Prostate gland (tissue), 2 donors: Measurements from ENCODE around the gene MAN2A2. TPM values are rescaled to one million over a fixed set of nuclear protein-coding genes. Genes with fewer than 3 reads are reported as not detected.

Experiments
- DNase-seq: peaks from one replicate; pipeline ENCODE4 v3.0.0-alpha.2; 2019; ENCODE audit warnings: low spot score
- H3K27ac ChIP-seq, 2 donors: fragments of 200-600 bp; sonication (generic); 2 replicates each; pipeline ENCODE4 v1.5.1; 2017 to 2019
- H3K27me3 ChIP-seq: fragments of 200-600 bp; sonication (generic); replicated peaks from 2 replicates; pipeline ENCODE4 v1.5.1; 2019; ENCODE audit not compliant: insufficient read depth
- H3K36me3 ChIP-seq, 2 donors: fragments of 200-600 bp; sonication (generic); 1 replicate in 1 of 2; 2 replicates in 1 of 2; pipeline versions ENCODE4 v1.5.1 to v1.8.1; 2017 to 2019
- H3K4me1 ChIP-seq: fragments of 200-600 bp; sonication (generic); replicated peaks from 2 replicates; pipeline ENCODE4 v1.5.1; 2019
- H3K4me3 ChIP-seq, 2 donors: fragments of 200-600 bp; sonication (generic); 2 replicates each; pipeline ENCODE4 v1.5.1; 2017 to 2019
- H3K9me3 ChIP-seq: fragments of 200-600 bp; sonication (generic); 2 replicates; pipeline ENCODE4 v1.5.1; 2017
- CTCF ChIP-seq, 4 experiments: fragments of 200-600 bp in 2 of 4; fragments of 450-650 bp in 2 of 4; sonication (generic) in 2 of 4; IDR thresholded peaks; 1 replicate in 3 of 4; 2 replicates in 1 of 4; pipeline ENCODE4 v1.5.1; 2016 to 2019; ENCODE audit warnings: antibody characterized with exemption in 4 of 4, mild to moderate bottlenecking in 2 of 4, moderate library complexity in 2 of 4
- POLR2A ChIP-seq: fragments of 450-650 bp; IDR thresholded peaks from one replicate; pipeline ENCODE4 v1.6.1; 2016; ENCODE audit warnings: antibody characterized with exemption, mild to moderate bottlenecking
- POLR2AphosphoS5 ChIP-seq: sonication (generic); formaldehyde crosslinking; IDR thresholded peaks from one replicate; pipeline ENCODE4 v1.6.1; 2017; ENCODE audit warnings: antibody characterized with exemption
- WGBS: methylation state at CpG from one replicate; pipeline ENCODE4 v1.1.5; 2018; 5-methylcytosine and 5-hydroxymethylcytosine counted together
- intact Hi-C: fragments of 100-400 bp; cut with DNase I; formaldehyde crosslinking; loops from one replicate; pipeline ENCODE4 v1.14.2; 2022
- total RNA-seq, 2 donors: library from RNA; depleted of rRNA; stranded (reverse); fragments of >200 nt; gene quantifications; one replicate each; pipeline ENCODE4 v1.1.0, GENCODE V29; 2016

MAN2A2 gene
- total RNA-seq, 2 donors from 2014 or later, result 46.6 to 113 TPM

GRCh38 chr15:90959894-90960293, 56.8 kb downstream of the MAN2A2 start:
- Histone ChIP-seq H3K27me3 (no peaks in the 10 kb centered on the region), H3K9me3 (no peaks in the 10 kb centered on the region), H3K27ac (no peak overlapping the region), H3K4me1 (peaks cover 10% of the 10 kb centered on the region), H3K36me3 (peaks cover 0 to 5% of the 10 kb centered on the region in 2 donors), H3K4me3 (no peak overlapping the region)
- no peak for DNase-seq
- intact Hi-C loops, result loop anchor here (5.0 to 10.0 kb wide), 4 partner anchors 32 to 312 kb away; partner anchors contain the start of genes PRC1 and VPS33B
- TF ChIP-seq POLR2AphosphoS5 (no peak), POLR2A (no peak), CTCF (IDR thresholded peaks at IDR 0.05) (no peak)
- WGBS, result 64% methylated on average over 5 of the region's 5 CpGs

DNA sequence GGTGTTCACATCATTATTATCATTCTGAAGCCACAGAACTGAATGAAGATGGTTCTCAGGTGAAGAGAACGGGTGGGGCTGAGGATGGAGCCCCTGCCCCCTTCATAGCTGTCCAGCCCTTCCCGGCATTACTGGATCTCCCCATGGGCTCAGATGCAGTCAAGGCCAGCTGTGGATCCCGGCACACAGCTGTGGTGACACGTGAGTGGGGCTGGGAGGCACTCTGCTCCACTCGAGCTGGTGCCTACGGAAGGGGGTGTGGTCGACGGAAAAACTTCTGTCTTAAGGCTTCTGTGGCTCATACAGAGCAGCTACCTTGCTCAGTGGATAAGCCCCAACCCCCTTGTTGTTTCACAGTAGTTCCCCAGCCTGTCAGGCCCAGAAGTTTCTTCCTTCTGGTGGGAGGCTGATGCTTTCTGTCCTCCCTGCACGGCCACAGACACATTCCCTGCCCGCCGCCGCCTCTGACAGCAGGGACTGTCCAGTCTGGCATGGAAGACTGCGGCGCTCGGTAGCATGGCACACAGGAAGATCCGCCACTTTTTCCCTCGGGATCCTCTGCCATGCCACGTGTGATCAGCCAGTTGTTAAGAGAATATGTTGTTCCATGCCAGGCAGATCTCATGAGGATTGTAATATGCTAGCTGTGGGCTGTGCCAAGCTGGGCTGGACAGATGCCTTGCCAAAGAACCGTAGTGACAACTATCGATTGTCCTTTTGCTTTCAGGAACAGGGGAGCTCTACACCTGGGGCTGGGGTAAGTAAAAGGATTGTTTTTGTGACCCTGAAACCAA, 57.4 kb downstream of the MAN2A2 start:
- TF ChIP-seq CTCF (IDR thresholded peaks at IDR 0.05) (no peak), POLR2AphosphoS5 (no peak), POLR2A (no peak)
- 82% methylated on average over 20 of the region's 20 CpGs for WGBS
- Histone ChIP-seq H3K9me3 (no peaks in the 10 kb centered on the region), H3K27ac (no peak overlapping the region), H3K4me1 (peaks cover 7% of the 10 kb centered on the region), H3K4me3 (no peak overlapping the region), H3K36me3 (peaks cover 0 to 5% of the 10 kb centered on the region in 2 donors), H3K27me3 (no peaks in the 10 kb centered on the region)
- intact Hi-C loops, result loop anchor here (5.0 kb wide), 1 partner anchor 87 kb away; no protein-coding TSS in a partner anchor
- no peak for DNase-seq

GRCh38 chr15:90962021-90962420, 58.9 kb downstream of the MAN2A2 start:
- Histone ChIP-seq H3K9me3 (no peaks in the 10 kb centered on the region), H3K36me3 (peaks cover 0 to 5% of the 10 kb centered on the region in 2 donors), H3K27ac (no peak overlapping the region), H3K27me3 (no peaks in the 10 kb centered on the region), H3K4me1 (no peaks in the 10 kb centered on the region), H3K4me3 (no peak overlapping the region)
- no peak for TF ChIP-seq CTCF (IDR thresholded peaks at IDR 0.05)
- no peak for TF ChIP-seq POLR2AphosphoS5
- no peak for TF ChIP-seq POLR2A
- 73% methylated on average over 4 of the region's 4 CpGs for WGBS
- no peak for DNase-seq
- intact Hi-C loops, result loop anchor here (5.0 kb wide), 1 partner anchor 85 kb away; no protein-coding TSS in a partner anchor

DNA sequence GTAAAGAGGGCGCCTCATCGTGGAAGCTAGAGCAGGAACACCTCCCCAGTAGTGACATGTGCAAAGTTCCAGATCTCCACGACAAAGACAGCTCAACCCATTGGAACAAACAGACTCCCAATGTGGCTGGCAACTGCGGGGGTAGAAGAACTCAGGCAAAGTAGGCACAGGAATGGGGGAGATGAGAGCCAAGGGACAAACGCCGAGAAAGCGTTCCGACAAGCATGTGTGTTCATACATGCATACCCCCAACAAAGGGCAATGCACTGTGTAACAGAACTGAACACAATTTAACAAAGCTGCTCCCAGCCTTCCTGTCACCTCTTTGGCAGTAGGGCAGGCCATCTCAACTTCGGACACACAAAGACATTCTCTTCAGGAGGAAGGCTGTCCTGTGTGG, 63.2 kb downstream of the MAN2A2 start:
- H3K36me3 ChIP-seq, result peaks cover 0 to 5% of the 10 kb centered on the region in 2 donors
- H3K27me3 ChIP-seq, result no peaks in the 10 kb centered on the region
- H3K27ac ChIP-seq, result no peak overlapping the region
- intact Hi-C loops, result no loop called here
- TF ChIP-seq POLR2AphosphoS5 (no peak), CTCF (IDR thresholded peaks at IDR 0.05) (no peak), POLR2A (no peak)
- 86% methylated on average over 9 of the region's 9 CpGs for WGBS
- no peak overlapping the region for H3K4me3 ChIP-seq
- H3K9me3 ChIP-seq, result no peaks in the 10 kb centered on the region
- no peak for DNase-seq
- H3K4me1 ChIP-seq, result no peaks in the 10 kb centered on the region

- TF ChIP-seq POLR2AphosphoS5 (no peak), POLR2A (no peak)
- no peak for DNase-seq
- Histone ChIP-seq H3K4me3 (no peak overlapping the region), H3K27me3 (no peaks in the 10 kb centered on the region), H3K27ac (no peak overlapping the region), H3K4me1 (no peaks in the 10 kb centered on the region), H3K9me3 (no peaks in the 10 kb centered on the region), H3K36me3 (no peaks in the 10 kb centered on the region)
- WGBS, result 89% methylated on average over 5 of the region's 5 CpGs
- intact Hi-C loops, result no loop called here
Measured at GRCh38 chr15:90967206-90967605, 64.1 kb downstream of the MAN2A2 start.
